ENCODE data around the gene KDM4B.

The KDM4B gene

GRCh38 chr19:5059793-5060192 is 90.9 kb downstream of the KDM4B start:
- Histone ChIP-seq H3K4me1 (ENCODE audit: control insufficient read depth, low read depth, low read length) (peaks cover 6% of the 10 kb centered on the region), H3K9ac (ENCODE audit: low read length) (no peak overlapping the region), H3K36me3 (ENCODE audit: control insufficient read depth, low read depth, low read length) (no peaks in the 10 kb centered on the region), H3K27ac (ENCODE audit: low read length) (no peak overlapping the region), H3K4me3 (ENCODE audit: low read length) (no peak overlapping the region), H3K27me3 (ENCODE audit: control insufficient read depth, insufficient read depth, low read length) (no peaks in the 10 kb centered on the region), H3K9me3 (ENCODE audit: control insufficient read depth, low read depth, low read length) (no peaks in the 10 kb centered on the region)

GRCh38 chr19:5062195-5062594 is 93.3 kb downstream of the KDM4B start:
- H3K27me3 ChIP-seq (ENCODE audit: control insufficient read depth, insufficient read depth, low read length): no peaks in the 10 kb centered on the region
- H3K36me3 ChIP-seq (ENCODE audit: control insufficient read depth, low read depth, low read length): no peaks in the 10 kb centered on the region
- H3K4me3 ChIP-seq (ENCODE audit: low read length): no peak overlapping the region
- H3K27ac ChIP-seq (ENCODE audit: low read length): no peak overlapping the region
- no peaks in the 10 kb centered on the region for H3K9me3 ChIP-seq (ENCODE audit: control insufficient read depth, low read depth, low read length)
- peaks cover 6% of the 10 kb centered on the region for H3K4me1 ChIP-seq (ENCODE audit: control insufficient read depth, low read depth, low read length)
- no peak overlapping the region for H3K9ac ChIP-seq (ENCODE audit: low read length)

DNA sequence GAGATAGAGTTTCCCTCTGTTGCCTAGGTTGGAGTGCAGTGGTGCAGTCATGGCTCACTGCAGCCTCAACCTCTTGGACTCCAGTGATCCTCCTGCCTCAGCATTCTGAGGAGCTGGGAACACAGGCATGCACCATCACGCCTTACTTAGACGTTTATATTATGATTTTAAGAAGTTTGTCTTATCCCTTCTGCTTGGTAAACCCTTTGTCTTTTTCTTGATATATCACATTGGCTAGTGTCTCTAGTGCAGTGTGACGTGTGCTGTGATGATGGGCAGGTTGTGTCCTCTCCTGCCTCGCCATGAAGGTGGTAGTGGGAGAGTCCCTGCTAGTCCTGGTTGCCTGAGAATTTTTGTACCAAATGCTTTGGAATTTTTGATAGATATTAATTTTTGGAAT is 93.9 kb downstream of the KDM4B start:
- Histone ChIP-seq H3K9ac (ENCODE audit: low read length) (no peak overlapping the region), H3K4me3 (ENCODE audit: low read length) (no peak overlapping the region), H3K27ac (ENCODE audit: low read length) (no peak overlapping the region), H3K9me3 (ENCODE audit: control insufficient read depth, low read depth, low read length) (no peaks in the 10 kb centered on the region), H3K36me3 (ENCODE audit: control insufficient read depth, low read depth, low read length) (no peaks in the 10 kb centered on the region), H3K27me3 (ENCODE audit: control insufficient read depth, insufficient read depth, low read length) (no peaks in the 10 kb centered on the region), H3K4me1 (ENCODE audit: control insufficient read depth, low read depth, low read length) (peaks cover 6% of the 10 kb centered on the region)

DNA sequence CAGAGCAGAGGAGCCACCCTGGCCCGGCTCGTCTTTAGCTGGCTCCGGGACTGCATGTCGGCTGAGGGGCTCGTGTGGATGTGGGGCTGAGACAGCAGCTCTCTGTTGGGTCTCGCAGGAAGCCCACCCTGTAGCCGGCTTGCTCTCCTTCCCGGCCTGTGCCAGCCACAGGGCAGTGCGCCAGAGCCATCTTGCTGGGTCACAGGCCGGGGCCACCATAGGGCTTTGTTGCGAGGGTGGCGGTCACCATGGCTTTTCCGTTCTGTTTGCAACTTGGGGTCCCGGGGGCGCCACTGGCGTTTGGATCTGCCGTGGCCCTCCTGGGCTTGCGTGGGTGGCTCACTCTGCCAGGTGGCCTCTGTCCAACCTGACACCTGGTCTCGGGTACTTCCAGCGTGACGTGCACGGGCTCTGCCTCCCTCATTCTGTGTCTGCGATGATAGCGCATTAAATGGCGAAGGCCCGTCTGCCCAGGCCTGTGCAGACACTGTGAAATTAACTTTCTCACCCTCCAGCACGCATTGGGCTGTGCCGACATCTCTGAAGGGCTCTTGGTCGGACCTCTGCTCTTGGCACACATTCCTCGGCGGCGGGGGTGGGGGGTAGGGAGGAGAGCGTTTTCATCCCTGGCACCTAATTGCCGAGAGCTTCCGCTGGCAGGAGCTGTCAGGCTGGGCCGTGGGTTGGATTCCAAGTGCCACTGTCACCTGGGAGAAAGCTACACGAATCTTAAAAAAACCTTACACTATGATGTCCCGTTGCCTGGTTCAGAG is 95.1 kb downstream of the KDM4B start:
- Histone ChIP-seq H3K27ac (ENCODE audit: low read length) (no peak overlapping the region), H3K36me3 (ENCODE audit: control insufficient read depth, low read depth, low read length) (no peaks in the 10 kb centered on the region), H3K9ac (ENCODE audit: low read length) (no peak overlapping the region), H3K27me3 (ENCODE audit: control insufficient read depth, insufficient read depth, low read length) (no peaks in the 10 kb centered on the region), H3K4me1 (ENCODE audit: control insufficient read depth, low read depth, low read length) (peaks cover under 1% of the 10 kb centered on the region), H3K4me3 (ENCODE audit: low read length) (no peak overlapping the region), H3K9me3 (ENCODE audit: control insufficient read depth, low read depth, low read length) (no peaks in the 10 kb centered on the region)

DNA sequence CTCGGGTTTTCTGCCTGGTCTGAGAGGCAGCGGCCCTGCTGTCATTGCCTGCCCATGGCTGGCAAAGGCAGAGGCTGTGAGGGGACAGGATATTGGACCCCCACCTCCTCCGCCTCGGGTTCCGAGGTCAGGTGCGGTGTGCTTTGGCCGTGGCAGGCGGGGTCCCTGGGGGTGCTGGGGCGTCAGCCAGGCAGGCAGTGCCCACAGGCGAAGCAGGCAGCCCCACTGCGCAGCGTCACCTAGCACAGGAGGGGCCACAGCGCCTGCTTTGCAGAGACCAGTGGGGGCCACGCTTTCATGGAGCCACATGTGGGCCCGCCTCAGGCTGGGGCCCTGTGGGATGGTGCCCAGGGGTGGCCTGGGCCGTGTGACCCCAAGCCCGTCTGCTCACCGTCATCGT is 96.0 kb downstream of the KDM4B start:
- H3K4me3 ChIP-seq (ENCODE audit: low read length): no peak overlapping the region
- no peak overlapping the region for H3K9ac ChIP-seq (ENCODE audit: low read length)
- no peaks in the 10 kb centered on the region for H3K4me1 ChIP-seq (ENCODE audit: control insufficient read depth, low read depth, low read length)
- H3K9me3 ChIP-seq (ENCODE audit: control insufficient read depth, low read depth, low read length): no peaks in the 10 kb centered on the region
- H3K27me3 ChIP-seq (ENCODE audit: control insufficient read depth, insufficient read depth, low read length): no peaks in the 10 kb centered on the region
- no peaks in the 10 kb centered on the region for H3K36me3 ChIP-seq (ENCODE audit: control insufficient read depth, low read depth, low read length)
- no peak overlapping the region for H3K27ac ChIP-seq (ENCODE audit: low read length)

GRCh38 chr19:5065663-5066093 is 96.8 kb downstream of the KDM4B start:
- H3K36me3 ChIP-seq (ENCODE audit: control insufficient read depth, low read depth, low read length): no peaks in the 10 kb centered on the region
- H3K27ac ChIP-seq (ENCODE audit: low read length): no peak overlapping the region
- H3K4me1 ChIP-seq (ENCODE audit: control insufficient read depth, low read depth, low read length): no peaks in the 10 kb centered on the region
- H3K4me3 ChIP-seq (ENCODE audit: low read length): no peak overlapping the region
- no peaks in the 10 kb centered on the region for H3K9me3 ChIP-seq (ENCODE audit: control insufficient read depth, low read depth, low read length)
- H3K9ac ChIP-seq (ENCODE audit: low read length): no peak overlapping the region
- no peaks in the 10 kb centered on the region for H3K27me3 ChIP-seq (ENCODE audit: control insufficient read depth, insufficient read depth, low read length)

- Histone ChIP-seq H3K36me3 (ENCODE audit: control insufficient read depth, low read depth, low read length) (no peaks in the 10 kb centered on the region), H3K4me1 (ENCODE audit: control insufficient read depth, low read depth, low read length) (no peaks in the 10 kb centered on the region), H3K9me3 (ENCODE audit: control insufficient read depth, low read depth, low read length) (no peaks in the 10 kb centered on the region), H3K4me3 (ENCODE audit: low read length) (no peak overlapping the region), H3K27me3 (ENCODE audit: control insufficient read depth, insufficient read depth, low read length) (no peaks in the 10 kb centered on the region), H3K27ac (ENCODE audit: low read length) (no peak overlapping the region), H3K9ac (ENCODE audit: low read length) (no peak overlapping the region)
These were observed 97.9 kb downstream of the KDM4B start for GRCh38 chr19:5066768-5067167.

- Histone ChIP-seq H3K27ac (ENCODE audit: low read length) (no peak overlapping the region), H3K36me3 (ENCODE audit: control insufficient read depth, low read depth, low read length) (no peaks in the 10 kb centered on the region), H3K9ac (ENCODE audit: low read length) (no peak overlapping the region), H3K27me3 (ENCODE audit: control insufficient read depth, insufficient read depth, low read length) (no peaks in the 10 kb centered on the region), H3K9me3 (ENCODE audit: control insufficient read depth, low read depth, low read length) (no peaks in the 10 kb centered on the region), H3K4me3 (ENCODE audit: low read length) (no peak overlapping the region), H3K4me1 (ENCODE audit: control insufficient read depth, low read depth, low read length) (no peaks in the 10 kb centered on the region)
These were observed 98.8 kb downstream of the KDM4B start for GRCh38 chr19:5067678-5068077.

- Histone ChIP-seq H3K4me1 (ENCODE audit: control insufficient read depth, low read depth, low read length) (peaks cover 6% of the 10 kb centered on the region), H3K9me3 (ENCODE audit: control insufficient read depth, low read depth, low read length) (no peaks in the 10 kb centered on the region), H3K4me3 (ENCODE audit: low read length) (no peak overlapping the region), H3K9ac (ENCODE audit: low read length) (no peak overlapping the region), H3K27me3 (ENCODE audit: control insufficient read depth, insufficient read depth, low read length) (no peaks in the 10 kb centered on the region), H3K36me3 (ENCODE audit: control insufficient read depth, low read depth, low read length) (no peaks in the 10 kb centered on the region), H3K27ac (ENCODE audit: low read length) (no peak overlapping the region)
These were observed 99.5 kb downstream of the KDM4B start for GRCh38 chr19:5068233-5069072.

DNA sequence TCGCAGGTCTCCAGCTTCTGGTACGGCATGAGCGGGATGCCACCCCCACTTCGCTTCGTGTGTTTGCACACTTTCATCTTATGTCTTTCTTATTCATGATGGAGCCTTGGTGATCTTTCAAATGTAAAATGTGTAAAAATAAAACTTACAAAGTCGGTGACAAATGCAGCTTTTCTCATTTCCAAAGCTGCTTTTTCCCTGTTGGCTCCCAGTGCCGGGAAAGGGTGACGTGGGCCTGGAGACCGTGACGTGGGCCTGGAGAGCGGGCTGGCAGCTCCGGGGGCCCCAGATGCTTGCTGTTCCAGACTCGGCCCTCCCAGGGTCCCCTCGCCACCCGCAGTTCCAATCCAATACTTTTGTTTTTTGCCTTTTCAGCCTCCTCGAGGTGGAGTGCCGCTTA is 101.4 kb downstream of the KDM4B start:
- no peak overlapping the region for H3K9ac ChIP-seq (ENCODE audit: low read length)
- no peaks in the 10 kb centered on the region for H3K27me3 ChIP-seq (ENCODE audit: control insufficient read depth, insufficient read depth, low read length)
- H3K4me1 ChIP-seq (ENCODE audit: control insufficient read depth, low read depth, low read length): peaks cover 15% of the 10 kb centered on the region
- H3K9me3 ChIP-seq (ENCODE audit: control insufficient read depth, low read depth, low read length): no peaks in the 10 kb centered on the region
- H3K36me3 ChIP-seq (ENCODE audit: control insufficient read depth, low read depth, low read length): no peaks in the 10 kb centered on the region
- no peak overlapping the region for H3K4me3 ChIP-seq (ENCODE audit: low read length)
- H3K27ac ChIP-seq (ENCODE audit: low read length): no peak overlapping the region

DNA sequence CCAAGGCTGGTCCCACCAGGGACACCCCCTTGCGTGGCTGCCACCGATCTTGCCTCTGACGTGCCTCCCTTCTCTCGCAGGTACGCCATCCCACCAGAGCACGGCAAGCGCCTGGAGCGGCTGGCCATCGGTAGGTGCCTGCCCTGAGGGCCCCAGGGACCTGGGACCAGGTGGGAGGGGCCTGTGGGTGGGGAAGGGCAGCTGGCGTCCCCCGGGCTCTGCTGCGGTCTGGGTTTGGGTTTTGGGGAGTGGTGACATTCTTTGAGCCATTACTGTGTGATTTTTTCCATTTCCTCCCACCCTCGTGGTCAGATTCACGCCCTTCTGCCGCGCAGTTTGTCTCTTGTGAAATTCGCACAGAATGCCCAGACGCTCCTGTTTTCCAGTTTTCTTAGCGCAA is 102.0 kb downstream of the KDM4B start:
- H3K36me3 ChIP-seq (ENCODE audit: control insufficient read depth, low read depth, low read length): no peaks in the 10 kb centered on the region
- H3K9ac ChIP-seq (ENCODE audit: low read length): no peak overlapping the region
- no peaks in the 10 kb centered on the region for H3K27me3 ChIP-seq (ENCODE audit: control insufficient read depth, insufficient read depth, low read length)
- H3K27ac ChIP-seq (ENCODE audit: low read length): no peak overlapping the region
- H3K4me3 ChIP-seq (ENCODE audit: low read length): no peak overlapping the region
- no peaks in the 10 kb centered on the region for H3K9me3 ChIP-seq (ENCODE audit: control insufficient read depth, low read depth, low read length)
- H3K4me1 ChIP-seq (ENCODE audit: control insufficient read depth, low read depth, low read length): peaks cover 15% of the 10 kb centered on the region

DNA sequence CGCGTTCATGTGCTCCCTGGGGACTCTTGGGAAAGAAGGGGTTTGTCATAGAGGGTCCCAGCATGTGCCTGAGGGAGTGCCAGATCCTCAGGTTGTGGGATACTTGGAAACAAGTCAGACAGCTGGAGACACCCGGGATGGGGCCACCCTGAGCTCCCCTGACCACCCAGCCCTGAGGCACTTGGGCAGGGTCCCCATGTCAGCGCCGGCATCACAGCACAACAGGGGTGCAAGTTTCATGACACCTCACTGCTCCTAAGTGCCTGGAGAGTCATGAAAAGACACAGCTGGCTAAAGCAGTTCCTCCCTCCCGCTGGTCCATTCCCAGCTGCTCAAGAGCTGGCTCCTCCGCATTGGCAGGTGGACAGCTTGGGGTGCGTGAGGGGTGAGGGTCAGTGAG is 102.7 kb downstream of the KDM4B start:
- Histone ChIP-seq H3K27me3 (ENCODE audit: control insufficient read depth, insufficient read depth, low read length) (no peaks in the 10 kb centered on the region), H3K4me3 (ENCODE audit: low read length) (no peak overlapping the region), H3K9ac (ENCODE audit: low read length) (no peak overlapping the region), H3K4me1 (ENCODE audit: control insufficient read depth, low read depth, low read length) (peaks cover 15% of the 10 kb centered on the region), H3K36me3 (ENCODE audit: control insufficient read depth, low read depth, low read length) (no peaks in the 10 kb centered on the region), H3K27ac (ENCODE audit: low read length) (no peak overlapping the region), H3K9me3 (ENCODE audit: control insufficient read depth, low read depth, low read length) (no peaks in the 10 kb centered on the region)
